HCEC 1CT (cell line): ENCODE data around the gene LCE1E.

Experiments
- DNase-seq: peaks from one replicate; pipeline ENCODE4 v3.0.0-alpha.2; 2017

LCE1E gene

GRCh38 chr1:152783095-152783494, 3.0 kb upstream of the LCE1E start:
- peak; percentile 50 for DNase-seq

GRCh38 chr1:152795686-152796085, 9.6 kb downstream of the LCE1E start:
- DNase-seq = no peak

DNA sequence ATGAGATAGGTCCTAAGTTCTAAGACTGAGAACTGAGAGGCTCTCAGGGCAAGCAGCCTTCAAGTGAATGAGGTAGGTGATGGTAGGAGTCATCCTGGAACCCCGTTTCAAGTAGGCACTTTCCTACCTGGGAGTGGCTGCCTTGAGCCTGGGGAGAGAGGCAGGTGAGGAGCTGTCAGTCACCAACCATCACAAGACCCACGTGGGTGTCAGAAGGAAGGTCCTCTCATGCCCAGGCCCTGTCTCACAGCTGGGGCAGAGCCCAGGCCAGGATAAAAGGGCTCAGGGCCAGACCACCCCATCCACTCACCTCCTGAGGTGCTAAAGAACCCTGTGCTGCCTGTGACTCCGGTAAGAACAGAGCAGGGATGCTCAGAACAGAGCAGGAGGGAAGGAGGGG, 10.4 kb downstream of the LCE1E start, which contains the start of gene LCE1D:
Gene LCE1D (plus strand): TSS at position 301 of the 400 bp plus-strand sequence. CDS start 1,074 bp downstream, outside the sequence.
- DNase-seq = no peak

GRCh38 chr1:152801333-152801732, 15.3 kb downstream of the LCE1E start:
- DNase-seq = no peak

DNA sequence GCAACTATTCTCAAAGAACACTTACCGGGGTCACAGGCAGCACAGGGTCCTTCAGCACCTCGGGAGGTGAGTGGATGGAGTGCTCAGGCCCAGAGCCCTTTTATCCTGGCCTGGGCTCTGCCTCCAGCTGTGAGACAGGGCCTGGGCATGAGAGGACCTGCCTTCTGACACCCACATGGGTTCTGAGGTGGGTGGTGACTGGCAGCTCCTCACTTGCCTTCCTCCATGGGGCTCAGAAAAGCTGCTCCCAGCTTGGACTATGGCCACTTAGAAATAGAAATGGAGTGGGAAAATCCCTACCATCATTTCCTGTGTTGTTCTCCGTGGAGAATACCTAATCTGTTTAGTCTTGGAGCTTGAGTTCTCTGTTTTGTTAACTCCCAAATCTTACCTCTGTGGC, 20.5 kb downstream of the LCE1E start, which contains the start of gene LCE1C:
Gene LCE1C (minus strand): TSS at position 76 of the 400 bp plus-strand sequence. CDS start 1,173 bp downstream, outside the sequence.
- DNase-seq = no peak

GRCh38 chr1:152811050-152811449, 25.0 kb downstream of the LCE1E start:
- DNase-seq = no peak

GRCh38 chr1:152811671-152812070, 25.6 kb downstream of the LCE1E start, which contains the start of gene LCE1B:
TSS of gene LCE1B (plus strand) at chr1:152811971. CDS start at chr1:152812447, 476 bp downstream.
- DNase-seq = no peak

DNA sequence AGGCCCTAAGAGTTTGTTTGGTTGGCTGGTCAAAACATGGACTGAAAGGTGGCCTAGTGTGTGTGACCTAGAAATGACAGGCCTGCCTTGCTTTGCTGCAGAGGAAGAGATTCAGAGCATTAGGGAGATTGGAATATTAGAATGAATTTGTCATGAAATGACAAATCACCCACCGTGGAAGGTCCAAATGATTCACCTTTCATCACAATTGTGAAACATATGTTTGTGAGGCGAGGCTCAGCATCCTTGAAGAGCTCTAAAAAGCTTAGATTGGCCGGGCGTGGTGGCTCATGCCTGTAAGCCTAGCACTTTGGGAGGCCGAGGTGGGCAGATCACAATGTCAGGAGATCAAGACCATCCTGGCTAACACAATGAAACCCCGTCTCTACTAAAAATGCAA, 31.3 kb downstream of the LCE1E start:
- peak; percentile 2 for DNase-seq

DNA sequence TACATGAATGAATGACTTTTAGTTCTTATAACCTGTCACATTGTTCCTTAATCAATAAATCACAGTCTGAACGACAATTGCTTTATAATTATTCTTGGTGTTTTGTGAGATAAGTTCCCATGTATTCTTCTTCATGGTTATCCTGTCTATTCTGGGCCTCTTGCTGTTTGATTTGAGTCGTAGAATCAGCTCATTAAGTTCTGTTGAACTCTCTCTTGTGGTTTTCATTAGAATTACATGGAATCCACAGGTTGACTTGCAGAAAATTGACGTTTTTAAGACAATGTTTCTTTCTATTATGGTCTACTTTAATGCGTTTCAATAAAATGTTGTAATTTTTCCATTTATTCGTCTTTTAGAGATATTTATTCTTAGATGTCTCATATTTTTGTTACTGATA, 37.2 kb downstream of the LCE1E start:
- DNase-seq = no peak

GRCh38 chr1:152824964-152825363, 38.9 kb downstream of the LCE1E start:
- DNase-seq = no peak

GRCh38 chr1:152827173-152827572, 41.1 kb downstream of the LCE1E start, which contains the start of gene LCE1A:
TSS of gene LCE1A (plus strand) at chr1:152827473. CDS start at chr1:152827473, 0 bp downstream.
- no peak for DNase-seq

DNA sequence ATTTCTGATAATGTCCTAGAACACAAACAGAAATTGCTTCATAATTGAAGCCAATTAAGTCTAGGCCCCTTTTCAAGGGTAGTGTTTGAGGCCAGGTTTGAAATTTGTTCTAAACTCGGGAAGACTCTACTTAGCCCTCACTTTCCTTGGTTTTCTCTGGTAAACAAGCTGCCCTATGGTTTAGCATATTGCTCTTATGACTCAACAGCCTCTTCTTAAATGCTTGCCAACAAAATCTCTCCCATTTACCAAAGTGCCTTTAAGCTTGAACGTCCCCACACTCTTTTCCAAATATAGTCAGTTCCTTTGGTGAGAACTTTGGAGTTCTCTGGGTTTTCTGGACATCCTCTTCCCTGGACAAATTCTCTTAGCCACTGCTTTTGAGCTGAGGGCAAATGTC, 50.8 kb downstream of the LCE1E start:
- DNase-seq = no peak
